Karpas-422 (cell line): ENCODE results near the gene ERN1. TPM values are rescaled to one million over a fixed set of nuclear protein-coding genes. Genes with fewer than 3 reads are reported as not detected.
"Not testable (repeated sequence)": the region's sequence is repeated elsewhere in the genome, so short reads cannot be mapped to it uniquely, and the experiment has no call there.

Source experiments
- DNase-seq: peaks from one replicate; pipeline ENCODE4 v3.0.0-alpha.2; 2015
- H2AFZ ChIP-seq: fragments of 200-600 bp; sonication (generic); 2 replicates; pipeline ENCODE4 v1.6.1; 2014; ENCODE audit warnings: antibody characterized with exemption, low read length, mixed read lengths
- H3K27ac ChIP-seq: fragments of 200-600 bp; sonication (generic); 2 replicates; pipeline ENCODE4 v1.5.1; 2014; ENCODE audit warnings: mild to moderate bottlenecking, low read length, moderate library complexity
- H3K27me3 ChIP-seq: fragments of 200-600 bp; sonication (generic); 2 replicates; pipeline ENCODE4 v1.6.1; 2014; ENCODE audit warnings: low read length, mixed read lengths
- H3K36me3 ChIP-seq: fragments of 200-600 bp; sonication (generic); 2 replicates; pipeline ENCODE4 v1.6.1; 2014; ENCODE audit warnings: low read length, mixed read lengths; ENCODE audit not compliant: insufficient read depth
- H3K4me1 ChIP-seq: fragments of 200-600 bp; sonication (generic); 2 replicates; pipeline ENCODE4 v1.6.1; 2014; ENCODE audit warnings: mild to moderate bottlenecking, low read length, mixed read lengths
- H3K4me2 ChIP-seq: fragments of 200-600 bp; sonication (generic); 2 replicates; pipeline ENCODE4 v1.6.1; 2014; ENCODE audit warnings: low read length, low read depth, mild to moderate bottlenecking; ENCODE audit not compliant: poor library complexity, severe bottlenecking
- H3K4me3 ChIP-seq: fragments of 200-600 bp; sonication (generic); 2 replicates; pipeline ENCODE4 v1.5.1; 2014; ENCODE audit warnings: mild to moderate bottlenecking, antibody characterized with exemption, low read length, mixed read lengths
- H3K79me2 ChIP-seq: fragments of 200-600 bp; sonication (generic); 2 replicates; pipeline ENCODE4 v1.6.1; 2014; ENCODE audit warnings: mild to moderate bottlenecking, low read length, mixed read lengths
- H3K9ac ChIP-seq: fragments of 200-600 bp; sonication (generic); 2 replicates; pipeline ENCODE4 v1.6.0; 2014; ENCODE audit warnings: low read length
- H3K9me2 ChIP-seq: fragments of 200-600 bp; sonication (generic), shearing (Covaris generic); replicated peaks from 2 replicates; pipeline ENCODE4 v1.6.0; 2014; ENCODE audit warnings: mild to moderate bottlenecking, low read length, moderate library complexity; ENCODE audit not compliant: insufficient read depth
- H3K9me3 ChIP-seq: fragments of 300-700, 200-600 bp; sonication (generic); 2 replicates; pipeline ENCODE4 v1.6.1; 2014; ENCODE audit warnings: low read length, mixed read lengths
- H4K20me1 ChIP-seq: fragments of 200-600 bp; sonication (generic); 2 replicates; pipeline ENCODE4 v1.6.1; 2014; ENCODE audit warnings: mild to moderate bottlenecking, antibody characterized with exemption, low read length, low read depth; ENCODE audit not compliant: insufficient read depth
- total RNA-seq: library from RNA; depleted of rRNA; stranded (reverse); fragments of >200 nt; shearing (Covaris generic); gene quantifications from 2 replicates; pipeline ENCODE4 v1.2.3, GENCODE V29; 2014; ENCODE audit warnings: low replicate concordance

The ERN1 gene
- total RNA-seq, 1 experiment from 2014 or later: 1.9 TPM

DNA sequence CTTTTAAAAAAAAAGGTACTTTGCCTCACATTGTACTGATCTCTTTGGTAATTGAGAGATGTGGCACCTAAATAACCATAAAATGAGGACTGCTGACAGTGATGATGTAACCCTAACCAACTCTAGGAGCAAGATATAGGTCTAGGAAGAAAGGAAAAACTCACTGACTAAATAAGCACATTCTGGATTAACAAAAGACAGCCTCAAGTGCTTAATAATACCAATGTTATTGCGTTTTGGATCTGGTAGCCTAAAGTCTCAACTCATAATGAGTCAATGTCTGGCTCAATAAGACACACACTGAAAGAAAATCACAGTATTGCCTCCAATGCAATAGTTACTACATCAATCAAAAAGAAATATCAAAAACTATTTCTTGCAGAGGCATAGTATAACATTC, 3.0 kb downstream of the ERN1 start:
- no peaks in the 10 kb centered on the region for H3K9me2 ChIP-seq
- no peaks in the 10 kb centered on the region for H3K27me3 ChIP-seq
- H3K79me2 ChIP-seq: no peaks in the 10 kb centered on the region
- no peak overlapping the region for H3K4me3 ChIP-seq
- peaks cover 18% of the 10 kb centered on the region for H3K4me1 ChIP-seq
- no peak for DNase-seq
- no peak overlapping the region for H3K9ac ChIP-seq
- no peak overlapping the region for H2AFZ ChIP-seq
- no peaks in the 10 kb centered on the region for H3K9me3 ChIP-seq
- H4K20me1 ChIP-seq: no peaks in the 10 kb centered on the region
- H3K36me3 ChIP-seq: no peaks in the 10 kb centered on the region
- H3K4me2 ChIP-seq: no peak overlapping the region
- H3K27ac ChIP-seq: no peak overlapping the region

DNA sequence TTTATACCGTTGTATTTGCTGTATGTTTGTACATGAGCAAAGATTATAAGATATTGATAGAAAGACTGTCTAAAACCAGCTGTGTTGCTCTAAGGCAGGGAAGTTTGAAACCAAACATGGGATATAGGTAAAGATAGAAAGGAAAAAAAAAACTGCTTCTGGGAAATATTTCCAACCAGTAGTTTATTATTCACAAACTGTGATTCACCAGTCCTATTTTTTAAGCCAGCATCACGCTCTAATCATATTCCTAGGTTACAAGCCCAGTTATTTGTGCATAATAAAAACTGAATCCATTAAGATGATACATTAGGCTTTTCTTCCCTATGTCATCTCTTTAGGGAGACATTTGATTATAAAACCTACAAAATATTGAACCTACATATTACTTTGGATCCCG, 4.0 kb downstream of the ERN1 start:
- H4K20me1 ChIP-seq: no peaks in the 10 kb centered on the region
- no peak overlapping the region for H3K4me2 ChIP-seq
- H3K36me3 ChIP-seq: no peaks in the 10 kb centered on the region
- no peaks in the 10 kb centered on the region for H3K27me3 ChIP-seq
- no peaks in the 10 kb centered on the region for H3K9me2 ChIP-seq
- no peaks in the 10 kb centered on the region for H3K9me3 ChIP-seq
- no peak for DNase-seq
- no peaks in the 10 kb centered on the region for H3K79me2 ChIP-seq
- H3K9ac ChIP-seq: no peak overlapping the region
- H3K27ac ChIP-seq: no peak overlapping the region
- no peak overlapping the region for H3K4me3 ChIP-seq
- peaks cover 18% of the 10 kb centered on the region for H3K4me1 ChIP-seq
- no peak overlapping the region for H2AFZ ChIP-seq

DNA sequence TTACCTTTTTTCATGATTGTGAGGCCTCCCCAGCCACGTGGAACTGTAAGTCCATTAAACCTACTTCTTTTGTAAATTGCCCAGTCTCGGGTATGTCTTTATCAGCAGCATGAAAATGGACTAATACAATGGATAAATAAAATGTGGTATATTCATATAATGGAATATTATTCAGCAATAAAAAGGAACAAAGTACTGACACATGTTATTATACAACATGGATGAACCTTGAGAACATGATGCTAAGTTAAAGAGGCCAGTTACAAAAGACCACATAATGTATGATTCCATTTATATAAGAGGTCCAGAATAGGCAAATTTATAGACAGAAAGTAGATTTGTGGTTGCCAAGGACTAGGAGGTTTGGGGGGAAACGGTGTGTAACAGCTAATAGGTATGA, 5.3 kb downstream of the ERN1 start:
- Histone ChIP-seq H3K4me3 (no peak overlapping the region), H3K9me3 (no peaks in the 10 kb centered on the region), H3K79me2 (no peaks in the 10 kb centered on the region)

DNA sequence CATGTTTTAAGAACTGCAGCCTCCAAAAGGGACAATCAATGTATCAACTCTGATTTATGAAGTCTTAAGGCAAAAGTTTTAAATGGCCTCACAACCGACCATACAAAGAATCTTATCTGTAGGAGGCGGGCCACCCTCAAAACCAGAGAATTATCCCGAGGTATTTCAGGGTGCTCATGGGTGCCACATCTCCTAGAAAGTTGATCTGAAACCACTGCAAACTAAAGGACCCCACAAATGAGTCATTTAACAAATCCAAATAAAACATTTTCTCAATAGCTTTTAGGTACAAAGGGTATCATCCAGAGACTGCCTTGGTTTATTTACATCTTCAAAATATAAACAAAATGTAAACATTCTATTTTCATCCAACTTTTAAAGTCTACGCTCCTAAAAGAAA, 6.8 kb downstream of the ERN1 start:
- H3K9ac ChIP-seq: no peak overlapping the region
- no peaks in the 10 kb centered on the region for H3K36me3 ChIP-seq
- no peak overlapping the region for H3K4me2 ChIP-seq
- no peak overlapping the region for H3K27ac ChIP-seq
- no peaks in the 10 kb centered on the region for H3K27me3 ChIP-seq
- H4K20me1 ChIP-seq: no peaks in the 10 kb centered on the region
- H3K4me1 ChIP-seq: no peaks in the 10 kb centered on the region
- DNase-seq: no peak
- no peaks in the 10 kb centered on the region for H3K79me2 ChIP-seq
- H3K9me2 ChIP-seq: no peaks in the 10 kb centered on the region
- H2AFZ ChIP-seq: no peak overlapping the region
- no peaks in the 10 kb centered on the region for H3K9me3 ChIP-seq
- no peak overlapping the region for H3K4me3 ChIP-seq

More for the DNA sequence above, 5.3 kb downstream of the ERN1 start:
- Histone ChIP-seq H3K4me1 (peaks cover 10% of the 10 kb centered on the region), H3K27ac (no peak overlapping the region), H3K4me2 (no peak overlapping the region), H3K9me2 (no peaks in the 10 kb centered on the region), H3K9ac (no peak overlapping the region), H2AFZ (no peak overlapping the region), H4K20me1 (no peaks in the 10 kb centered on the region), H3K27me3 (no peaks in the 10 kb centered on the region), H3K36me3 (no peaks in the 10 kb centered on the region)
- no peak for DNase-seq

DNA sequence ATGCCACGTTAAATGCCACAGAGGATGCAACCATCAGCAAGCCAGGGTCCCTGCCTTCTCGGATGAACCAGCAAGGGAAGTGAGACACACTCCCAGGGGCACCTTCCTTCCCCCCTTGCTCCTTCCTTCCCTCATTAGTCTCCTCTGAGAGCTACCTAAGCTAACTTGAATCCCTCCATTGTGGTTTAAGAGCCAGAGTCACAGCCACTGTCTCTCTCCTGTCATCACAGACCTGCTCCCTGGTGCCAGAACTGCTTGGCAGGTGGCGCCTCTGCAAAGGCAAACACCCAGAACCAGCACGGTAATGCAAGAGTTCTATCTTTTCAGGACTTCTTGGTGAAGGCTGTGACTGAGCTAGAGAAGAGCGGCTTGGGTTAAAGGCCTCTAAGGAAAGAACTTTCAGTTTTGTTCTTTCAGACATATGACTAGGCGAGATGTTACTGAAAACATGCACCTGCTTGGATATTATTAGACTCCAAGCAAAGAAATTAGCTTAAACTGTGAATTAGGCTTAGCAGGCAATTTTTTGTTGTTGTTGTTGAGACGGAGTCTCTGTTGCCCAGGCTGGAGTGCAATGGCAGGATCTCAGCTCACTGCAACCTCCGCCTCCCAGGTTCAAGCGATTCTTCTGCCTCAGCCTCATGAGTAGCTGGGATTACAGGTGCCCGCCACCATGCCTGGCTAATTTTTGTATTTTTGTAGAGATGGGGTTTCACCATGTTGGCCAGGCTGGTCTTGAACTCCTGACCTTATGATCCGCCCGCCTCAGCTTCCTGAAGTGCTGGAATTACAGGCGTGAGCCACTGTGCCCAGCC, 8.8 kb downstream of the ERN1 start:
- not testable (repeated sequence) for H3K36me3 ChIP-seq, H3K27me3 ChIP-seq, H3K4me3 ChIP-seq, H3K9ac ChIP-seq, H4K20me1 ChIP-seq, H2AFZ ChIP-seq, H3K79me2 ChIP-seq, H3K9me3 ChIP-seq, H3K9me2 ChIP-seq, H3K4me1 ChIP-seq, H3K27ac ChIP-seq, DNase-seq, H3K4me2 ChIP-seq

DNA sequence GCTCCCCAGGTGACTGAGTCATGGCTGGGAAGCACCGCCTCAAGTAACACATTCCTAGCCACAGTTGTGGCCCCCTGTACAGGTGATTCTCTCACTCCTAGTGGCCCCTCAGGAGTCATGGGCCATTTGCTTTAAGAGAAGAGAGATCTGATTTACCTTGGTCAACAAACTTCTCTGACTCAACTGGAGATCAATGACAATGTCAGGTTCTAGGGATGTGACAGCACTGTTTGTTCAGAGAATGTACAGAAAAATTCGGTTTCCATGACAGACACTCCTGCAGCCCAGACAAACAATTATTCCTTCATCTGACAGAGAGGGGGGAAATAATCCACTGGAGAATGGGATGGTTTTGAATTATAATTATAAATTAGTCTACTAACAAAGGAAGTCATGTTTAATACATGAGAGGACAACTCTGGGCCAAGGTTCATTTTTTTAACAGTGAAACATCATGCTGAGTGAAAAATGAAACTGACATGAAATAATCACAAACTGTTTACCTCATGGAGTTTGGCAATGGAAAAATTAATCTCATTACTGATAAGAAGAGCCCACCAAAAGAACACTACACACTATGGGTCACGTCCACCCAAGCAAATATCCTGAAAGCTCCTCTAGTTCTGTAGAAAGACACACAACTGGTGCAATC, 9.7 kb downstream of the ERN1 start:
- no peak for DNase-seq
- Histone ChIP-seq H3K4me2 (no peak overlapping the region), H3K36me3 (no peaks in the 10 kb centered on the region), H2AFZ (no peak overlapping the region), H3K9me2 (no peaks in the 10 kb centered on the region), H3K27me3 (no peaks in the 10 kb centered on the region), H3K27ac (no peak overlapping the region), H3K79me2 (no peaks in the 10 kb centered on the region), H3K4me3 (no peak overlapping the region), H4K20me1 (no peaks in the 10 kb centered on the region), H3K9ac (no peak overlapping the region), H3K4me1 (no peaks in the 10 kb centered on the region), H3K9me3 (no peaks in the 10 kb centered on the region)

DNA sequence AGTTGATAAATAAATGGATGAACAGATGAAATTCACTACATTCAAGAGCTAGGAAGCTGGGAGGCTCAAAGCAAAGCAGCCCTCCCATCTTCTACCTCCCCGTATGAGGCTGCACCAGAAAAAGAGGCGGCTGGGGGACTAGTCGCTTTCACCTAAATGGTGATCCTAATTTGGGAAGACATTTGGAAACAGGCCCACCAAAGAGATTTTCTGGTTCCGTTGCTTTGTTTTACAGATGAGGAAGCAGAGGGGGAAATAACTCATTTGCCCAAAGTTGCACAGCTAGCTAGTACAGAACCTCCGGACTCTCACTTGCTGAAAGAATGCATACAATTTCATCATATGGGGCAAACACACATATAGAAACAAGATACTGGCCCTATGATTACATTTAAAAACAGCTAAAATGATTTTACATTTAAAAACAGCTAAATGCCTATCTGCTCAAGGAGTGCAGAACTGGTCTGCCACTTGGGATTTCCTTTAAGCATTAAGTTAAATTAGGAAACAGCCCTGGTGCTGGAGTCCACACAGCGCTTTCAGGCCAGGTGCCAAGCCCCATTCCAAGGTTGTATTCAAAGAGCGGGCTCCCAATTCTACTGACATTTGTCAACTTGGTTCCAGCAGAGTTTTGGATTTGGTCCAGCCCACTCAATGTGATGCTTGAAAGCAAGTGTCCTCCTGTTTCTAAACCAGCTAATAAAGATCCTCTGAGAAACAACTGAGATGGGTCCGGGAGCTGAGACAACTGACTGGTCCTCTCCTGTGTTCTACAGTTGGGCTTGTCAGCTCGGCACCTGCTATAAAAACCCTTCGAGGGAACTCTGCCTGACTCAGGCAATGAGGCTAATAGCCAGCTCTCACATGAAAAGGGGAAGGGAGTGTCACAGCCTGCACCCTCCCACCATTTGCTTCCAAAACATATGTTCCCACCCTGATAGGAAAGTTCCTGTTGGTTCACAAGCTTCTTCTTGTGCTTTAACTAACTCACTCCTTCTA, 11.7 kb downstream of the ERN1 start:
- no peaks in the 10 kb centered on the region for H3K9me3 ChIP-seq
- H3K27ac ChIP-seq: no peak overlapping the region
- no peaks in the 10 kb centered on the region for H3K4me1 ChIP-seq
- H3K4me3 ChIP-seq: no peak overlapping the region
- H3K9me2 ChIP-seq: no peaks in the 10 kb centered on the region
- H3K79me2 ChIP-seq: no peaks in the 10 kb centered on the region
- H4K20me1 ChIP-seq: no peaks in the 10 kb centered on the region
- no peak overlapping the region for H2AFZ ChIP-seq
- H3K4me2 ChIP-seq: no peak overlapping the region
- H3K36me3 ChIP-seq: no peaks in the 10 kb centered on the region
- no peak overlapping the region for H3K9ac ChIP-seq
- no peaks in the 10 kb centered on the region for H3K27me3 ChIP-seq
- no peak for DNase-seq
